HL-60/S4 treated with phorbol 12-myristate 13-acetate at 8.2 ng/mL for 4 days and 3 days (cell line): ENCODE results near the gene NPEPPS.

Experiments used
- in situ Hi-C: fragments of 300-500 bp; cut with MboI; formaldehyde crosslinking; loops from 2 replicates; pipeline ENCODE4 v1.15.0; 2022; ENCODE audit warnings: low sequenced_read_pairs

Gene NPEPPS

GRCh38 chr17:47624727-47625068 is 93.8 kb downstream of the NPEPPS start:
- in situ Hi-C loops: loop anchor here (25.0 kb wide), 1 partner anchor 262 kb away; no protein-coding TSS in a partner anchor

- in situ Hi-C loops: no loop called here
Observed at GRCh38 chr17:47628014-47628566, 97.2 kb downstream of the NPEPPS start.

DNA sequence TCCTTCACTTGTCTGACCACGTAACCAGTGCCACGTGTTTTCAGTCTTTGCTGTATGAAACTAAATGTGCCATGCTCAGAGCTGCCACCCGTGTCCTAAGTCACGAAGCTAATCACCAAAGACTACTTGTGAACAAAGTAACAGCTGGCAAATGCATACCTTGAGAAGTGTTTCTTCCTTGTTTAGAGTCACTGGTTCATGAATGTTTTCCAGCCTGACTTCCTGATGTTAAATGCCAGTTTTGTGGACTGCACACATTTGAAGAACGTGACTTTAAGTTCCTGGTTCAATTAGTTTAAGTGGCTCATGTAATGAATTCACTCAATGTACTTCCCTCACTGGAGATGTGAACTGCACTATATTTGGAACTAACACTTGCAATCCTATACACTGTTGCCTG is 98.9 kb downstream of the NPEPPS start:
- in situ Hi-C loops: no loop called here

DNA sequence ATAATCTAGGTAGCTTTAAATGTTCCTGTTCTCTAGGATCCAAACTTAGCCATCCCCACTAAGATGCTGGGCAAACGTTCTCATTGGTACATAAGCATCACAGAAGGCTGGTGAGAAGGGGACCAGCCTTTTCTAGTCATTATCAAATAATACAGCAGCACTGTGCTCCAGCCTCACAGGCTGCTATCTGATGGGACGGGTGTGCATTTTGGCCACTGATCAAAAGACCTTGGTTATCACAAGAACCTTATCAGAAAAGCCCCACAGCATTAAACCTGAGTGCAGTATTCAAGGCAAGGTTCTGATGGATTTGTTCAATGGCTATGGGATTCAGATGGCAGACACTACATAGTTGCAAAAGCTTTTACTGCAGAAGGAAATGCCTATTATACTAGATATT is 99.7 kb downstream of the NPEPPS start:
- in situ Hi-C loops: no loop called here

DNA sequence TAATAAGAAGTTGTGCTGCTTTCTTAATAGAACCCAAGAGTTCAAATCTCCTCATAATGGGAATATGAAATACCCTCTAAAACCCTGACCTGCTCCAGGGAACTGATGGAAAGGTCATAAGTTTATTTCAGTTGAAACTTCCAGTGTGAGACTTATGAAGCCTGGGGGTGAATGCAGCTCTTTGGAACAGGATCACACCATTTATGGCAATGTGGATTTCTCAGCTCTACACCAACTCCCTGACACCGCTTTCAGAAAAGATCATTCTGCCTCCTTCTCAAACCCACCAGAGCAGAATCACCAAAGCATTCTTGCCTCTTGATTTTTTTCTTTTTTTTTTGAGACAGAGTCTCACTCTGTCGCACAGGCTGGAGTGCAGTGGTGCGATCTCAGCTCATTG is 102.1 kb downstream of the NPEPPS start:
- in situ Hi-C loops: no loop called here

- in situ Hi-C loops: no loop called here
Observed at GRCh38 chr17:47633996-47634395, 103.1 kb downstream of the NPEPPS start.

DNA sequence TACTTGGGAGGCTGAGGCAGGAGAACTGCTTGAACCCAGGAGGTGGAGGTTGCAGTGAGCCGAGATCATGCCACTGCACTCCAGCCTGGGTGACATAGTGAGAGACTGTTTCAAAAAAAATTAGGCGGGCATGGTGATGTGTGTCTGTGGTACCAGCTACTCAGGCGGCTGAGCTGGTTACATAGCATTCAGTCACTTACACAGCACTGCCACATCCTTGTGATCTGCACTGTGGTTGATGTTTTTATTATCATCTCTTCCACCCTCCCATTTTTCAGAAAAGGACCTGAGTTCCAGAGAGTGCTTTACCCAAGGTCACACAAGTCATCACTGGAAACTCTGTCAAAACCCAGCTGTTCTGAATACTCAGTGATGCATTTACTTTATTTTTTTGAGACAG is 104.0 kb downstream of the NPEPPS start:
- in situ Hi-C loops: no loop called here

DNA sequence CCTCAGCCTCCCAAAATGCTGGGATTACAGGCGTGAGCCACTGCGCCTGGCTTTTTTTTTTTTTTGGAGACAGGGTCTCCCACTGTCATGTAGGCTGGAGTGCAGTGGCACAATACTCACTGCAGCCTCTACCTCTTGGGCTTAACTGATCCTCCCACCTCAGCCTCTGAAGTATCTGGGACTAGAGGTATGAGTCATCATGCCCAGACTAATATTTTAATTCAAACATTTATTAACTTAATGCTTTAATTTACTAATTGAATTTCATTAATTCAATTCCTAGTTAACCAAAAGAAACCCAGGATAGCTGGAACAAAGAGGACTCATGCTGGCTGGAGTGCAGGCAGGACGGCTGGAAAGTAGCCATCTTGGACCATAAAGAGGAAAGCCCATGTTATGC is 104.8 kb downstream of the NPEPPS start:
- in situ Hi-C loops: no loop called here

- in situ Hi-C loops: no loop called here
Observed at GRCh38 chr17:47636273-47637030, 105.5 kb downstream of the NPEPPS start.

- in situ Hi-C loops: no loop called here
Observed at GRCh38 chr17:47638903-47639302, 108.0 kb downstream of the NPEPPS start.

DNA sequence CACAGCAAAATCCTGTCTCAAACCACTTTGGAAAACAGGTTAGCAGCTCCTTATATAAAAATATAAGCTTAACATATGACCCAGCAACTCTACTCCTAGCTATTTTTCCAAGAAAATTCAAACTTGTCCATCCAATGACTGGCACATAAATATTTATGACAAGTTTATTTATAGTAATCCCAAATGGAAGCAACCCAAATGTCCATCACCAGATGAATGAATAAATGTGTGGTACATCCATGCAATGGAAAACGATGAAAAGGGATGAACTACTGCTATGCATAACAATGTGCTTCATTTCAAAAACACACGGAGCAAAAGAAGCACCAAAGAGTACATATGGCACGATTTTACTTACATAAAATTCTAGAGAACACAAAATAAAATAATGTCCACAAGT is 109.2 kb downstream of the NPEPPS start:
- in situ Hi-C loops: no loop called here

- in situ Hi-C loops: no loop called here
Observed at GRCh38 chr17:47641202-47641601, 110.3 kb downstream of the NPEPPS start.

- in situ Hi-C loops: no loop called here
Observed at GRCh38 chr17:47643116-47643515, 112.2 kb downstream of the NPEPPS start.

- in situ Hi-C loops: no loop called here
Observed at GRCh38 chr17:47644324-47644723, 113.4 kb downstream of the NPEPPS start.

DNA sequence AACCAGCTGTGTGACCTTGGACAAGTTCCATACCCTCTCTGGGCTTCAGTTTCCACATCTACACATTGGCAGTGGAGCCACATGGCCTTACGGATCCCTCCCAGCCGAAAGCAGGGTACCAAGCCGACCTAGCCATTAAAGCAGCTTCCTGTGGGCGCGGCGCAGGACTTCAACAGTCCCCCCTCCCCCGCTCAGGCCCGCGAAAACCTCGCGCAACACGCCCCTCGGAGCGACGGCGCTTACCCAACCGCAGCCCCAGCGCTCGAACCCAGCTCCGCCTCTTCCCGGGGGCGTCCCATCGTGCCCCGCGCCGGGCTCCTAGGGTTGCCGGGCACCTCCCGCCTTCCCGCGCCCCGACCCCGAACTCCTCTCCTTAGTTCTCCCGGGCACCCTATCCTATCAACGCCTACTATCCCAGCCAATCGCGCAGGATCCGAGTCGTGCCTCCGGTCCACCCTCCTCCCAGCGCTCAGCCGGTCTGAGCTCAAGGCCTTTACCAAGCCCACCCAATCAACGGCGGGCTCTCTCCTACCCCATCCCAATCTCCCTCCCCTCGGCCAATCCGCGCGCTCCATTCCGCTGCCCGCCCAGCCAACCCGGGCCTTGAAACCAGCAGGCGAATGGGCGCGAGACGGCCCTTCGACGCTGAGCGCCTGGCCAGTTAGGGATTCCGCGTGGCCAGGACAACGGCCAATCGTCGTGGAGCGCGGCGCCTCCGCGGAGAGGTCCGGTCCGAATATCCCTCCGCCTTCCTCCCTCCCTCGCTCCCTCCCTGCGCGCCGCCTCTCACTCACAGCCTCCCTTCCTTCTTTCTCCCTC is 118.5 kb downstream of the NPEPPS start, which contains the start of gene KPNB1:
Gene KPNB1 (plus strand): TSS at position 767 of the 819 bp plus-strand sequence. CDS start 326 bp downstream, outside the sequence.
- in situ Hi-C loops: no loop called here

GRCh38 chr17:47649972-47650524 is 119.1 kb downstream of the NPEPPS start:
- in situ Hi-C loops: no loop called here

GRCh38 chr17:47650525-47651522 is 119.9 kb downstream of the NPEPPS start:
- in situ Hi-C loops: no loop called here

DNA sequence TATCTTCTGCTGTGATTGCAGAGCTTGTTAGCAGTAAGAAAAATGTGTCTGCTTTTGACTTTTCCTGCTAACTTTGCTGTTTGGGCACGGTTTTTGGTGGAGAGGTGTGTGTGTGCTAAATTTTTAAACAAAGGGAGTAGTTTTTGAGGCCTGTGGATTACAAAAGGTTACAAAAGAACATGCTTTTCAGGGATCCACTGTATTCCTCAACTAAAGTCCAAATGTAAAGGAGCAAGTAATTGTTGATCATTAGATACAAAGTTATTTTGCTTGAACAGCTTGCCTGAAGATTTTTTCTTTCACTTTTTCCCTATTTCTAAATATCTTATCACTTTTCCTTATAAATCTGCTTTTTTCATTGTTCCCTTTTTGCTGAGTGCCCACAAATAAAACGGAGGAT is 120.8 kb downstream of the NPEPPS start:
- in situ Hi-C loops: no loop called here

GRCh38 chr17:47652570-47652969 is 121.7 kb downstream of the NPEPPS start:
- in situ Hi-C loops: no loop called here

GRCh38 chr17:47653442-47653841 is 122.5 kb downstream of the NPEPPS start:
- in situ Hi-C loops: no loop called here
